HEK293 (cell line): Measurements from ENCODE around the gene GIPC1.

Source experiments
- CTCF ChIA-PET: fragments of 350-600 bp; formaldehyde crosslinking; extraction: SDS; loops from one replicate; lab custom pipeline; 2021; ENCODE audit warnings: antibody characterized with exemption; lab: Yijun Ruan, JAX
- POLR2A ChIA-PET: fragments of 300-600 bp; formaldehyde crosslinking; extraction: SDS; loops from one replicate; lab custom pipeline; 2020; ENCODE audit warnings: antibody characterized with exemption, inconsistent platforms; lab: Yijun Ruan, JAX
- H3K27ac ChIP-seq: fragments of 200-500 bp; sonication (Bioruptor generic); 2 replicates; pipeline ENCODE4 v1.5.1; 2014; ENCODE audit warnings: low read depth, low read length, control low read depth, inconsistent platforms; ENCODE audit errors: extremely low read depth
- H3K36me3 ChIP-seq, 2 experiments: fragments of 200-500 bp in 1 of 2; sonication (Bioruptor generic) in 1 of 2; 1 replicate in 1 of 2; 2 replicates in 1 of 2; pipeline ENCODE4 v1.5.1; 2014 to 2017; ENCODE audit warnings: inconsistent platforms in 2 of 2, low read length in 2 of 2; ENCODE audit not compliant: control insufficient read depth in 2 of 2, insufficient read depth in 1 of 2
- H3K4me1 ChIP-seq: fragments of 200-500 bp; sonication (Bioruptor generic); 2 replicates; pipeline ENCODE4 v1.5.1; 2014; ENCODE audit warnings: mild to moderate bottlenecking, low read length, inconsistent platforms; ENCODE audit not compliant: control insufficient read depth, insufficient read depth
- H3K4me3 ChIP-seq: 2 replicates; pipeline ENCODE4 v1.5.1; 2011; ENCODE audit warnings: low read depth, mild to moderate bottlenecking, control low read depth, low read length, moderate library complexity
- H3K9me3 ChIP-seq: fragments of 200-500 bp; sonication (Bioruptor generic); 2 replicates; pipeline ENCODE4 v1.5.1; 2014; ENCODE audit warnings: low read depth, low read length, inconsistent platforms; ENCODE audit not compliant: control insufficient read depth, insufficient read depth
- EGR2 ChIP-seq: fragments of 450-650 bp; formaldehyde crosslinking; IDR thresholded peaks from 2 replicates; pipeline ENCODE4 v1.5.1; 2016; ENCODE audit warnings: low read depth, missing biosample characterization, missing genetic modification characterization
- GLIS1 ChIP-seq: fragments of 450-650 bp; formaldehyde crosslinking; IDR thresholded peaks from 2 replicates; pipeline ENCODE4 v1.5.1; 2016; ENCODE audit warnings: missing biosample characterization, missing genetic modification characterization
- OSR2 ChIP-seq: fragments of 450-650 bp; formaldehyde crosslinking; IDR thresholded peaks from 2 replicates; pipeline ENCODE4 v1.5.1; 2016; ENCODE audit warnings: missing biosample characterization, missing genetic modification characterization
- SP2 ChIP-seq: fragments of 450-650 bp; formaldehyde crosslinking; IDR thresholded peaks from 2 replicates; pipeline ENCODE4 v1.5.1; 2016; ENCODE audit warnings: missing biosample characterization, missing genetic modification characterization
- YY2 ChIP-seq: fragments of 450-650 bp; formaldehyde crosslinking; IDR thresholded peaks from 2 replicates; pipeline ENCODE4 v1.5.1; 2016; ENCODE audit warnings: missing biosample characterization, missing genetic modification characterization
- ZBTB7A ChIP-seq: fragments of 450-650 bp; formaldehyde crosslinking; IDR thresholded peaks from 2 replicates; pipeline ENCODE4 v1.5.1; 2016; ENCODE audit warnings: low read depth, missing biosample characterization, missing genetic modification characterization
- ZBTB8A ChIP-seq: fragments of 450-650 bp; formaldehyde crosslinking; IDR thresholded peaks from 2 replicates; pipeline ENCODE4 v1.5.1; 2016; ENCODE audit warnings: missing biosample characterization, missing genetic modification characterization
- ZNF114 ChIP-seq: fragments of 450-650 bp; formaldehyde crosslinking; IDR thresholded peaks from 2 replicates; pipeline ENCODE4 v1.5.0; 2017; ENCODE audit warnings: missing biosample characterization, missing genetic modification characterization
- ZNF155 ChIP-seq: fragments of 450-650 bp; formaldehyde crosslinking; IDR thresholded peaks from 2 replicates; pipeline ENCODE4 v1.5.1; 2016; ENCODE audit warnings: missing biosample characterization, missing genetic modification characterization
- ZNF184 ChIP-seq: fragments of 450-650 bp; IDR thresholded peaks from 2 replicates; pipeline ENCODE4 v1.5.1; 2018; ENCODE audit warnings: missing biosample characterization, mild to moderate bottlenecking, missing genetic modification characterization
- ZNF292 ChIP-seq: fragments of 450-650 bp; formaldehyde crosslinking; IDR thresholded peaks from 2 replicates; pipeline ENCODE4 v1.5.1; 2016; ENCODE audit warnings: low read depth, missing biosample characterization, missing genetic modification characterization, borderline replicate concordance
- ZNF514 ChIP-seq: fragments of 450-650 bp; formaldehyde crosslinking; IDR thresholded peaks from 2 replicates; pipeline ENCODE4 v1.5.1; 2016; ENCODE audit warnings: missing biosample characterization, missing genetic modification characterization
- ZNF521 ChIP-seq: fragments of 450-650 bp; formaldehyde crosslinking; IDR thresholded peaks from 2 replicates; pipeline ENCODE4 v1.5.1; 2017; ENCODE audit warnings: missing biosample characterization, mild to moderate bottlenecking, missing genetic modification characterization
- ZNF560 ChIP-seq: fragments of 450-650 bp; formaldehyde crosslinking; IDR thresholded peaks from 2 replicates; pipeline ENCODE4 v1.5.1; 2017; ENCODE audit warnings: missing biosample characterization, missing genetic modification characterization, borderline replicate concordance
- ZNF664 ChIP-seq: fragments of 450-650 bp; formaldehyde crosslinking; IDR thresholded peaks from 2 replicates; pipeline ENCODE4 v1.5.1; 2016; ENCODE audit warnings: missing biosample characterization, missing genetic modification characterization
- ZNF768 ChIP-seq: fragments of 450-650 bp; formaldehyde crosslinking; IDR thresholded peaks from 2 replicates; pipeline ENCODE4 v1.5.1; 2018; ENCODE audit warnings: missing biosample characterization, mild to moderate bottlenecking, missing genetic modification characterization
- ZXDB ChIP-seq: fragments of 450-650 bp; formaldehyde crosslinking; IDR thresholded peaks from 2 replicates; pipeline ENCODE4 v1.5.1; 2016; ENCODE audit warnings: missing biosample characterization, missing genetic modification characterization
- TF ChIP-seq, protein P1 (sequence below): fragments of 450-650 bp; formaldehyde crosslinking; conservative IDR thresholded peaks from 2 replicates; pipeline ENCODE4 v1.5.1; 2016; ENCODE audit warnings: low read depth, missing biosample characterization, missing genetic modification characterization
- TF ChIP-seq, protein P2 (sequence below): fragments of 450-650 bp; formaldehyde crosslinking; IDR thresholded peaks from 2 replicates; pipeline ENCODE4 v1.5.1; 2016; ENCODE audit warnings: missing biosample characterization, missing genetic modification characterization, borderline replicate concordance
- TF ChIP-seq, protein P3 (sequence below): fragments of 450-650 bp; formaldehyde crosslinking; IDR thresholded peaks from 2 replicates; pipeline ENCODE4 v1.5.1; 2016; ENCODE audit warnings: missing biosample characterization, missing genetic modification characterization, low read depth

The GIPC1 gene

DNA sequence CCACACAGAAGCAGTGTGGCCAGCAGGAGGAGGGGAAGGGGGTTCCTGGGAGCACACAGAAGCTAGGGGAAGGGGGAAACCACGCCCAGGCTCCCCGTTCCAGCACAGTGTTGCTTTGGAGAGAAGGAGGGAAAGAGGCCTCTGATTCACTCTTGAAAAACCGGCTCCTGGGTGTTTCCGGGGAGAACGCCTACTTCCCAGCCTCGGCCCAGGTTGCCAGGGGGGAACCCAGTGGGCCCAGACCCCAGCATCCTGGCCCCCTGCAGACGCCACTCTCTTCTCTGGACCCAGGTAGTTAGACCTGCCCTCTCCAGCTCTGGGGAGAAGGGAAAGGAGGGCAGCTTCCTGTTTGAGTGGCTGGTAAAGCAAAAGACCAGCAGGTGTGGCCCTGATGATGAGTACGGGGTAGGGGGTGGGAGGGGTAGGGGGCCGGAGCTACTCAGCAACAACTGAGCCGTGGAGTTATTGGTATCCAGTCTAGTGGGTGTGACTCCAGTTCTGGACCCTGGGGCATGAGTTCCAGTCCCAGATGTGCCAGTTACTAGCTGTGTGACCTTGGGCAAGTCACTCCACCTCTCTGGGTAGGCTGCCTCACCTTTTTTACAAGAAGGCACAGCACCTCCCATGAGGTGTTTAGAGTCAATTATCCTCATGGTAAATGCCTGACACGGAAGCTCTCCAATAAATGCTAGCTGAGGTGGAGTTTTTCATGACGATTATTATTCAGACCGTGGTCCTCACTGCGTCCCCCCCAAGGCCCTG is 836 bp downstream of the GIPC1 start:
- TF ChIP-seq ZNF768 (tag by site-specific recombination) = peak; percentile 75; the same call in 1 of the 2 replicates
- no peak for TF ChIP-seq ZNF292
- peak overlapping the region; percentile 69 for H3K4me3 ChIP-seq
- peak overlapping the region; percentile 60; the same call in 1 of the 2 replicates for H3K27ac ChIP-seq
- H3K36me3 ChIP-seq = peaks cover 8 to 18% of the 10 kb centered on the region in 2 experiments; a peak in 2 of 3 replicates
- ChIA-PET CTCF (interaction anchor here (0.6 to 3.2 kb wide), 4 partner anchors 11 to 334 kb away, joined by 3 to 23 read pairs (median 5); no protein-coding TSS in a partner anchor), POLR2A (interaction anchor here (1.1 to 3.3 kb wide), 5 partner anchors 8 to 358 kb away, joined by 4 to 45 read pairs (median 6); partner anchors contain the start of genes ASF1B and DNAJB1)
- no peaks in the 10 kb centered on the region for H3K9me3 ChIP-seq
- H3K4me1 ChIP-seq = no peaks in the 10 kb centered on the region

DNA sequence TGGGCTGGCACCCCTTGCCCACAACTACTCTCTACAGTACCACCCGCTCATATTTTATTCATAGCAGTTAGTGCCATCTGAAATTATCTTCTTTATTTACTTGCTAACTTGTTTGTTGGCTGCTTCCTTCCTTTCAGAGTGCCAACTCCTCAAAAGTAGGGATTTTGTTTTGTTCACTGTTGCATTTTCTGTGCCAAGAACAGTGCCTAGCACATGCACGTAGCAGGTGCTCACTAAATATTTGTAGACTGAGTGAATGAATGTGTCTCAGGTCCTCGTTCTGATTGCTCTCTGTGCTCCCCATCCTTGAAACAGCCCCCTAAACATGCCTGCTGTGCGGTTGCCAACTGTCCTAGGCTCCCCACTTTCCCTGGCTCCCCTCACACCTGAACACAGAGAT is 1.5 kb downstream of the GIPC1 start:
- Histone ChIP-seq H3K27ac (no peak overlapping the region), H3K4me3 (no peak overlapping the region), H3K36me3 (peaks cover 12 to 22% of the 10 kb centered on the region in 2 experiments; a peak in 2 of 3 replicates), H3K4me1 (no peaks in the 10 kb centered on the region), H3K9me3 (no peaks in the 10 kb centered on the region)
- ChIA-PET POLR2A (interaction anchor here (1.0 to 3.3 kb wide), 2 partner anchors 23 to 24 kb away, joined by 3 to 45 read pairs; partner anchors contain the start of gene DNAJB1), CTCF (no interaction called here)
- TF ChIP-seq EGR2 (tag by site-specific recombination) (no peak), ZNF664 (peak; percentile 92)

DNA sequence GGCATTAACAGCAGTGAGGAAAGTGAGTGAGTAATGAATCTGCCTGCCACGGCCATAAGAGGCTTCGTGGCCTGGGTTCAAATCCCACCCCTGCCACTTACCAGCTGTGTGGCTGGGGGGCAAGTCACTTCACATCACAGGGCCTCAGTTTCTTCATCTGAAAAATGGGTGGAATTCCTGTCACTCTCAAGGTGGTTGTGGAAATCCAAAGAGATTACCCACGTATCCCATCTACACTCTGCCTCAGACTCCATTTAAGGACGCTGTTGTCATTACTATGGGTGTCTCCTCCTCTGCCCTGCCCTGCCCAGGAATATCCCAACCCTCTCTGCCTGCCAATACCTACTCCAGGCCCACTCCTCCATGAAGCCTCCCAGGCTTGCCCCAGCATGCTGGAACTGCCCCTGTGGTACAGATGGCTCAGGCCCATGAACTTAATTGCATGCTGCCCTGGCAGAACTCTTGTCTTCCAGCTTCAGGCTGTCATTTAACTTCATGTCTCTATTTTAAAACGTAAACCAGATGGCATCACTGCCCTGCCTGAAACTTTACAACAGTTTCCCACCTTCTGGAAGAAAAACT is 3.1 kb downstream of the GIPC1 start:
- Histone ChIP-seq H3K4me1 (no peaks in the 10 kb centered on the region), H3K27ac (no peak overlapping the region), H3K36me3 (peaks cover 21 to 35% of the 10 kb centered on the region in 2 experiments; a peak in 2 of 3 replicates), H3K9me3 (no peaks in the 10 kb centered on the region), H3K4me3 (no peak overlapping the region)
- POLR2A ChIA-PET = interaction anchor here (2.0 kb wide), 1 partner anchor 26 kb away, joined by 4 read pairs; the partner anchor contains the start of gene DNAJB1
- CTCF ChIA-PET = interaction anchor here (1.2 to 2.1 kb wide), 3 partner anchors 12 to 14 kb away, joined by 4 to 9 read pairs (median 4); no protein-coding TSS in a partner anchor
- TF ChIP-seq OSR2 (no peak), ZBTB8A (tag by site-specific recombination) (no peak), ZBTB7A (no peak), YY2 (tag by site-specific recombination) (no peak), ZNF155 (tag by site-specific recombination) (no peak), ZNF114 (tag by site-specific recombination) (no peak), ZNF768 (tag by site-specific recombination) (no peak), ZNF514 (tag by site-specific recombination) (no peak), ZXDB (tag by site-specific recombination) (no peak), ZNF521 (tag by site-specific recombination) (no peak), SP2 (tag by site-specific recombination) (no peak), GLIS1 (tag by site-specific recombination) (no peak), ZNF184 (tag by site-specific recombination) (no peak), ZNF560 (tag by site-specific recombination) (no peak)
- TF ChIP-seq, protein P1, sequence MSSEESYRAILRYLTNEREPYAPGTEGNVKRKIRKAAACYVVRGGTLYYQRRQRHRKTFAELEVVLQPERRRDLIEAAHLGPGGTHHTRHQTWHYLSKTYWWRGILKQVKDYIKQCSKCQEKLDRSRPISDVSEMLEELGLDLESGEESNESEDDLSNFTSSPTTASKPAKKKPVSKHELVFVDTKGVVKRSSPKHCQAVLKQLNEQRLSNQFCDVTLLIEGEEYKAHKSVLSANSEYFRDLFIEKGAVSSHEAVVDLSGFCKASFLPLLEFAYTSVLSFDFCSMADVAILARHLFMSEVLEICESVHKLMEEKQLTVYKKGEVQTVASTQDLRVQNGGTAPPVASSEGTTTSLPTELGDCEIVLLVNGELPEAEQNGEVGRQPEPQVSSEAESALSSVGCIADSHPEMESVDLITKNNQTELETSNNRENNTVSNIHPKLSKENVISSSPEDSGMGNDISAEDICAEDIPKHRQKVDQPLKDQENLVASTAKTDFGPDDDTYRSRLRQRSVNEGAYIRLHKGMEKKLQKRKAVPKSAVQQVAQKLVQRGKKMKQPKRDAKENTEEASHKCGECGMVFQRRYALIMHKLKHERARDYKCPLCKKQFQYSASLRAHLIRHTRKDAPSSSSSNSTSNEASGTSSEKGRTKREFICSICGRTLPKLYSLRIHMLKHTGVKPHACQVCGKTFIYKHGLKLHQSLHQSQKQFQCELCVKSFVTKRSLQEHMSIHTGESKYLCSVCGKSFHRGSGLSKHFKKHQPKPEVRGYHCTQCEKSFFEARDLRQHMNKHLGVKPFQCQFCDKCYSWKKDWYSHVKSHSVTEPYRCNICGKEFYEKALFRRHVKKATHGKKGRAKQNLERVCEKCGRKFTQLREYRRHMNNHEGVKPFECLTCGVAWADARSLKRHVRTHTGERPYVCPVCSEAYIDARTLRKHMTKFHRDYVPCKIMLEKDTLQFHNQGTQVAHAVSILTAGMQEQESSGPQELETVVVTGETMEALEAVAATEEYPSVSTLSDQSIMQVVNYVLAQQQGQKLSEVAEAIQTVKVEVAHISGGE (tag by site-specific recombination) = no peak
- TF ChIP-seq, protein P2, sequence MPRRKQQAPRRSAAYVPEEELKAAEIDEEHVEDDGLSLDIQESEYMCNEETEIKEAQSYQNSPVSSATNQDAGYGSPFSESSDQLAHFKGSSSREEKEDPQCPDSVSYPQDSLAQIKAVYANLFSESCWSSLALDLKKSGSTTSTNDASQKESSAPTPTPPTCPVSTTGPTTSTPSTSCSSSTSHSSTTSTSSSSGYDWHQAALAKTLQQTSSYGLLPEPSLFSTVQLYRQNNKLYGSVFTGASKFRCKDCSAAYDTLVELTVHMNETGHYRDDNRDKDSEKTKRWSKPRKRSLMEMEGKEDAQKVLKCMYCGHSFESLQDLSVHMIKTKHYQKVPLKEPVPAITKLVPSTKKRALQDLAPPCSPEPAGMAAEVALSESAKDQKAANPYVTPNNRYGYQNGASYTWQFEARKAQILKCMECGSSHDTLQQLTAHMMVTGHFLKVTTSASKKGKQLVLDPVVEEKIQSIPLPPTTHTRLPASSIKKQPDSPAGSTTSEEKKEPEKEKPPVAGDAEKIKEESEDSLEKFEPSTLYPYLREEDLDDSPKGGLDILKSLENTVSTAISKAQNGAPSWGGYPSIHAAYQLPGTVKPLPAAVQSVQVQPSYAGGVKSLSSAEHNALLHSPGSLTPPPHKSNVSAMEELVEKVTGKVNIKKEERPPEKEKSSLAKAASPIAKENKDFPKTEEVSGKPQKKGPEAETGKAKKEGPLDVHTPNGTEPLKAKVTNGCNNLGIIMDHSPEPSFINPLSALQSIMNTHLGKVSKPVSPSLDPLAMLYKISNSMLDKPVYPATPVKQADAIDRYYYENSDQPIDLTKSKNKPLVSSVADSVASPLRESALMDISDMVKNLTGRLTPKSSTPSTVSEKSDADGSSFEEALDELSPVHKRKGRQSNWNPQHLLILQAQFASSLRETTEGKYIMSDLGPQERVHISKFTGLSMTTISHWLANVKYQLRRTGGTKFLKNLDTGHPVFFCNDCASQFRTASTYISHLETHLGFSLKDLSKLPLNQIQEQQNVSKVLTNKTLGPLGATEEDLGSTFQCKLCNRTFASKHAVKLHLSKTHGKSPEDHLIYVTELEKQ (tag by site-specific recombination) = no peak
- TF ChIP-seq, protein P3, sequence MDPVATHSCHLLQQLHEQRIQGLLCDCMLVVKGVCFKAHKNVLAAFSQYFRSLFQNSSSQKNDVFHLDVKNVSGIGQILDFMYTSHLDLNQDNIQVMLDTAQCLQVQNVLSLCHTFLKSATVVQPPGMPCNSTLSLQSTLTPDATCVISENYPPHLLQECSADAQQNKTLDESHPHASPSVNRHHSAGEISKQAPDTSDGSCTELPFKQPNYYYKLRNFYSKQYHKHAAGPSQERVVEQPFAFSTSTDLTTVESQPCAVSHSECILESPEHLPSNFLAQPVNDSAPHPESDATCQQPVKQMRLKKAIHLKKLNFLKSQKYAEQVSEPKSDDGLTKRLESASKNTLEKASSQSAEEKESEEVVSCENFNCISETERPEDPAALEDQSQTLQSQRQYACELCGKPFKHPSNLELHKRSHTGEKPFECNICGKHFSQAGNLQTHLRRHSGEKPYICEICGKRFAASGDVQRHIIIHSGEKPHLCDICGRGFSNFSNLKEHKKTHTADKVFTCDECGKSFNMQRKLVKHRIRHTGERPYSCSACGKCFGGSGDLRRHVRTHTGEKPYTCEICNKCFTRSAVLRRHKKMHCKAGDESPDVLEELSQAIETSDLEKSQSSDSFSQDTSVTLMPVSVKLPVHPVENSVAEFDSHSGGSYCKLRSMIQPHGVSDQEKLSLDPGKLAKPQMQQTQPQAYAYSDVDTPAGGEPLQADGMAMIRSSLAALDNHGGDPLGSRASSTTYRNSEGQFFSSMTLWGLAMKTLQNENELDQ = no peak
